Fibroblast of the aortic adventitia (primary cell): Measurements from ENCODE around the gene MYH7. TPM values are rescaled to one million over a fixed set of nuclear protein-coding genes. Genes with fewer than 3 reads are reported as not detected.

Experiments
- DNase-seq: peaks from one replicate; pipeline ENCODE4 v3.0.0-alpha.2; 2010; ENCODE audit warnings: low read depth
- H3K4me3 ChIP-seq: 2 replicates; pipeline ENCODE4 v1.5.1; 2011; ENCODE audit warnings: low read depth, mild to moderate bottlenecking, control low read depth, low read length, moderate library complexity
- CTCF ChIP-seq: IDR thresholded peaks from 2 replicates; pipeline ENCODE4 v1.5.1; 2011; ENCODE audit warnings: mild to moderate bottlenecking, low read length, control low read depth, inconsistent platforms; ENCODE audit not compliant: insufficient read depth
- total RNA-seq: library from RNA; depleted of rRNA; stranded (reverse); fragments of >200 nt; gene quantifications from 2 replicates; pipeline ENCODE4 v1.2.3, GENCODE V29; 2012; ENCODE audit warnings: low replicate concordance

The MYH7 gene
- total RNA-seq, 1 donor = not detected

GRCh38 chr14:23442721-23443356 lies 7.4 kb upstream of the MYH7 start:
- no peak for DNase-seq
- TF ChIP-seq CTCF = no peak
- no peak overlapping the region for H3K4me3 ChIP-seq

- TF ChIP-seq CTCF = no peak
- DNase-seq = no peak
- H3K4me3 ChIP-seq = no peak overlapping the region
Measured at GRCh38 chr14:23441076-23441475, 5.6 kb upstream of the MYH7 start.

- no peak overlapping the region for H3K4me3 ChIP-seq
- DNase-seq = no peak
- TF ChIP-seq CTCF = no peak
Measured at GRCh38 chr14:23439107-23439835, 3.8 kb upstream of the MYH7 start.

- no peak for TF ChIP-seq CTCF
- no peak overlapping the region for H3K4me3 ChIP-seq
- DNase-seq = no peak
Measured at GRCh38 chr14:23438101-23438971, 2.9 kb upstream of the MYH7 start.

- no peak for DNase-seq
- no peak for TF ChIP-seq CTCF
- H3K4me3 ChIP-seq = no peak overlapping the region
Measured at GRCh38 chr14:23437133-23438100, 2.0 kb upstream of the MYH7 start.
